H1 (cell line): ENCODE results near the gene BCHE. TPM values are rescaled to one million over a fixed set of nuclear protein-coding genes. Genes with fewer than 3 reads are reported as not detected.

Experiments
- BACH1 ChIP-seq: IDR thresholded peaks from 2 replicates; pipeline ENCODE4 v1.6.1; 2012; ENCODE audit warnings: low read length, improper control_type of control experiment
- EGR1 ChIP-seq: IDR thresholded peaks from 2 replicates; pipeline ENCODE4 v1.6.1; 2011; ENCODE audit warnings: low read depth, low read length, borderline replicate concordance
- POLR2A ChIP-seq, 2 experiments: IDR thresholded peaks; 1 replicate in 1 of 2; 2 replicates in 1 of 2; pipeline ENCODE4 v1.6.1; 2011; ENCODE audit warnings: low read depth in 2 of 2, low read length in 2 of 2, mild to moderate bottlenecking in 2 of 2; ENCODE audit errors: control extremely low read depth in 1 of 2
- RAD21 ChIP-seq, 2 experiments: IDR thresholded peaks in 1 of 2; conservative IDR thresholded peaks in 1 of 2; 2 replicates each; pipeline ENCODE4 v1.6.1; 2011; ENCODE audit warnings: low read depth in 2 of 2, low read length in 2 of 2, improper control_type of control experiment in 1 of 2, inconsistent platforms in 1 of 2, mild to moderate bottlenecking in 1 of 2, moderate library complexity in 1 of 2
- polyA plus RNA-seq, 7 experiments: library from polyadenylated mRNA; depleted of rRNA in 3 of 7; stranded (reverse) in 5 of 7; unstranded in 2 of 7; fragments of >200 nt in 5 of 7; fragments of 200-250 nt in 2 of 7; gene quantifications; 1 replicate in 5 of 7; 2 replicates in 1 of 7; 4 replicates in 1 of 7; pipeline versions ENCODE4 v1.2.1 to v1.2.3, GENCODE V29; 2011 to 2013; ENCODE audit warnings: missing spikeins in 2 of 7, mixed read lengths in 2 of 7
- total RNA-seq: library from RNA; stranded (reverse); fragmentation: NEBNext Ultra II Directional; extraction: Animal tissue kit (Norgen Biotek cat#: 25700); gene quantifications from 2 replicates; pipeline ENCODE4 v1.2.1, GENCODE V29; 2021

The BCHE gene
- total and polyA plus RNA-seq, 2 of the 8 experiments (the other 6 are each of a cell fraction or from before 2014, with no cell fraction given): 0.56 to 1.9 TPM

DNA sequence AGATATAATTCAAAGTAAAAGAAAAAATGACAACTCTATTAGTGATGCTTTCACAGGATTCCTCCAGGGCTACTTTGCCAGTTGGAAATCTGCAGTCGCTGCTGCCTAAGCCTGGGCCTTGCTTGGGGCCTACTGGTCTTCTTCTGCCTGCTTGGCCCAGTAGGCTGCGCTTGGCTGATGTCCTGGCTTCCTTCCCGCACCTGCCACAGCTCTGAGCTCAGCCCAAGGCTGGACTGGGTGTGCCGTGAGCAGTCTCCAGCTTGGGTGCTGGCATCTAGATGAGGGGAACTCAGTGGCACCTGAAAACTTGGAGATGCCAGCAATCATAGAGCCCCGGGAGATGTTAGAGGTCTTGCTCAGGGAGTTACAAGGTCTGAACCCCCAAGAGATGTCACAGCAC is 108.3 kb downstream of the BCHE start (continued):
- TF ChIP-seq EGR1 (no peak), POLR2A (IDR thresholded peaks at IDR 0.05; ENCODE audit: control extremely low read depth in 1 of 2, low read depth in 2 of 2, low read length in 2 of 2) (no peak), BACH1 (no peak), RAD21 (IDR thresholded peaks at IDR 0.05 in 1 of 2, conservative IDR thresholded peaks at IDR 0.05 in 1 of 2; ENCODE audit: low read depth in 2 of 2, low read length in 2 of 2) (no peak)
